IMR-90 (cell line): ENCODE measurements around the gene KRTAP2-1. TPM values are rescaled to one million over a fixed set of nuclear protein-coding genes. Genes with fewer than 3 reads are reported as not detected.
A peak's percentile ranks its signal among the peaks of the same experiment; 100 is the strongest.

Experiments used
- ATAC-seq: fragments of 200-7000 bp; cut with Tn5 transposase; 2 replicates; pipeline ENCODE4 v1.9.1; 2020; ENCODE audit warnings: low read depth, mild to moderate bottlenecking, moderate library complexity
- BruUV-seq: library from RNA; stranded (reverse); fragments of 400-500 nt; replicated peaks from 2 replicates; lab custom pipeline; 2021; lab: Mats Ljungman, UMichigan
- CTCF ChIA-PET: fragments of 300-600 bp; formaldehyde crosslinking; extraction: SDS; loops from one replicate; lab custom pipeline; 2021; ENCODE audit warnings: antibody characterized with exemption; lab: Yijun Ruan, JAX
- POLR2A ChIA-PET: fragments of 300-600 bp; sonication (Branson Sonifier 250); formaldehyde crosslinking; loops from one replicate; lab custom pipeline; 2022; ENCODE audit warnings: antibody characterized with exemption; ENCODE audit not compliant: unreplicated experiment; lab: Charles Lee
- DNase-seq: peaks from one replicate; pipeline ENCODE4 v3.0.0; 2013
- H2AFZ ChIP-seq: replicated peaks from 2 replicates; pipeline ENCODE3; 2013; ENCODE audit warnings: low read length, mild to moderate bottlenecking; ENCODE audit not compliant: poor library complexity
- H2AK5ac ChIP-seq: 2 replicates; pipeline ENCODE4 v1.6.1; 2013; ENCODE audit warnings: low read depth, low read length, inconsistent platforms
- H2AK9ac ChIP-seq: replicated peaks from 2 replicates; pipeline ENCODE3; 2013; ENCODE audit warnings: mild to moderate bottlenecking, low read depth, low read length, moderate library complexity; ENCODE audit not compliant: poor library complexity
- H2BK120ac ChIP-seq: 2 replicates; pipeline ENCODE4 v1.6.1; 2013; ENCODE audit warnings: low read depth, low read length, inconsistent platforms
- H2BK15ac ChIP-seq: 3 replicates; pipeline ENCODE4 v1.6.1; 2013; ENCODE audit warnings: low read depth, low read length, inconsistent platforms
- H2BK20ac ChIP-seq: 2 replicates; pipeline ENCODE4 v1.6.1; 2013; ENCODE audit warnings: low read depth, mild to moderate bottlenecking, inconsistent platforms, low read length, moderate library complexity
- H2BK5ac ChIP-seq: 2 replicates; pipeline ENCODE4 v1.6.1; 2013; ENCODE audit warnings: mild to moderate bottlenecking, low read depth, low read length, inconsistent platforms; ENCODE audit not compliant: poor library complexity, severe bottlenecking
- H3K14ac ChIP-seq: replicated peaks from 2 replicates; pipeline ENCODE4 v1.6.1; 2013; ENCODE audit warnings: low read depth, low read length, inconsistent platforms
- H3K18ac ChIP-seq: 2 replicates; pipeline ENCODE4 v1.6.1; 2013; ENCODE audit warnings: low read depth, low read length, control low read depth
- H3K23ac ChIP-seq: 2 replicates; pipeline ENCODE4 v1.6.1; 2013; ENCODE audit warnings: low read depth, low read length, inconsistent platforms
- H3K27ac ChIP-seq: 2 replicates; pipeline ENCODE4 v1.5.1; 2013; ENCODE audit warnings: mild to moderate bottlenecking, control low read depth, low read length; ENCODE audit not compliant: insufficient read depth
- H3K27me3 ChIP-seq: 2 replicates; pipeline ENCODE4 v1.6.1; 2013; ENCODE audit warnings: low read length; ENCODE audit not compliant: control insufficient read depth, insufficient read depth
- H3K36me3 ChIP-seq: 2 replicates; pipeline ENCODE4 v1.6.1; 2013; ENCODE audit warnings: low read length, mixed read lengths; ENCODE audit not compliant: control insufficient read depth, insufficient read depth
- H3K4ac ChIP-seq: 2 replicates; pipeline ENCODE4 v1.6.1; 2013; ENCODE audit warnings: low read depth, low read length, inconsistent platforms
- H3K4me1 ChIP-seq: 2 replicates; pipeline ENCODE4 v1.6.1; 2013; ENCODE audit warnings: low read length, mixed read lengths; ENCODE audit not compliant: control insufficient read depth, insufficient read depth
- H3K4me2 ChIP-seq: 2 replicates; pipeline ENCODE4 v1.6.1; 2013; ENCODE audit warnings: low read depth, mild to moderate bottlenecking, control low read depth, low read length, moderate library complexity
- H3K4me3 ChIP-seq: 2 replicates; pipeline ENCODE4 v1.5.1; 2013; ENCODE audit warnings: low read depth, mild to moderate bottlenecking, control low read depth, low read length, moderate library complexity; ENCODE audit not compliant: insufficient read depth
- H3K56ac ChIP-seq: 2 replicates; pipeline ENCODE4 v1.6.1; 2013; ENCODE audit warnings: low read length, inconsistent platforms; ENCODE audit not compliant: insufficient read depth; ENCODE audit errors: extremely low read depth
- H3K79me1 ChIP-seq, 2 experiments: 2 replicates each; pipeline ENCODE4 v1.6.1; 2013; ENCODE audit warnings: low read length in 2 of 2, inconsistent platforms in 1 of 2, low read depth in 1 of 2
- H3K9ac ChIP-seq: 2 replicates; pipeline ENCODE4 v1.6.1; 2013; ENCODE audit warnings: low read depth, low read length, control low read depth
- H3K9me1 ChIP-seq: 2 replicates; pipeline ENCODE4 v1.6.1; 2013; ENCODE audit warnings: low read length, inconsistent platforms; ENCODE audit not compliant: insufficient read depth
- H3K9me3 ChIP-seq: 2 replicates; pipeline ENCODE4 v1.6.1; 2013; ENCODE audit warnings: low read length; ENCODE audit not compliant: control insufficient read depth, insufficient read depth
- H4K20me1 ChIP-seq: 2 replicates; pipeline ENCODE4 v1.6.1; 2013; ENCODE audit warnings: low read length, inconsistent platforms; ENCODE audit not compliant: insufficient read depth
- H4K5ac ChIP-seq: 2 replicates; pipeline ENCODE4 v1.6.1; 2013; ENCODE audit warnings: mild to moderate bottlenecking, low read depth, low read length, control low read depth
- H4K8ac ChIP-seq, 2 experiments: 2 replicates each; pipeline ENCODE4 v1.6.1; 2013; ENCODE audit warnings: low read depth in 2 of 2, low read length in 2 of 2, control low read depth in 1 of 2, inconsistent platforms in 1 of 2
- H4K91ac ChIP-seq: 2 replicates; pipeline ENCODE4 v1.6.1; 2013; ENCODE audit warnings: low read depth, low read length, inconsistent platforms; ENCODE audit not compliant: insufficient read depth
- BHLHE40 ChIP-seq: fragments of 150-350 bp; IDR thresholded peaks from 2 replicates; pipeline ENCODE4 v1.6.1; 2016; ENCODE audit warnings: mild to moderate bottlenecking, low read depth, low read length
- CEBPB ChIP-seq: IDR thresholded peaks from 2 replicates; pipeline ENCODE4 v1.6.1; 2012; ENCODE audit warnings: low read depth, low read length, improper control_type of control experiment
- CHD1 ChIP-seq: IDR thresholded peaks from 2 replicates; pipeline ENCODE4 v1.6.1; 2012; ENCODE audit warnings: low read depth, low read length, improper control_type of control experiment
- WGBS, 2 experiments: methylation state at CpG; one replicate each; pipeline versions ENCODE4 v1.1.5 to v1.1.7; 2013; ENCODE audit warnings: missing lambda C conversion rate in 2 of 2; ENCODE audit not compliant: insufficient read length in 1 of 2; ENCODE audit errors: extremely low coverage in 2 of 2; 5-methylcytosine and 5-hydroxymethylcytosine counted together
- dilution Hi-C: fragments of 300-500 bp; cut with HindIII; formaldehyde crosslinking; loops from one replicate; pipeline ENCODE4 v1.14.3; 2018; ENCODE audit warnings: low sequenced_read_pairs; ENCODE audit not compliant: unreplicated experiment
- in situ Hi-C: fragments of 300-500 bp; cut with MboI; formaldehyde crosslinking; loops from 3 replicates; pipeline ENCODE4 v1.14.3; 2019; ENCODE audit warnings: low sequenced_read_pairs, inconsistent platforms, mixed read lengths
- intact Hi-C: fragments of 100-400 bp; cut with micrococcal nuclease; formaldehyde crosslinking; loops from 2 replicates; pipeline ENCODE4 v1.10.0; 2022
- polyA plus RNA-seq, 3 experiments: library from polyadenylated mRNA; depleted of rRNA; stranded (reverse); fragments of >200 nt; gene quantifications; 2 replicates each; pipeline ENCODE4 v1.2.3, GENCODE V29; 2012; ENCODE audit warnings: low replicate concordance in 1 of 3
- total RNA-seq: library from RNA; depleted of rRNA; stranded (reverse); fragments of >200 nt; gene quantifications from 2 replicates; pipeline ENCODE4 v1.2.3, GENCODE V29; 2012

The KRTAP2-1 gene
- total and polyA plus RNA-seq, 2 of the 4 experiments (the other 2 are of a cell fraction), result not detected

- no TSS peak for BruUV-seq
- peak overlapping the region; percentile 85 for H2AK5ac ChIP-seq
- ATAC-seq (no peak), DNase-seq (peak; percentile 57)
- H4K5ac ChIP-seq, result peak overlapping the region; percentile 97
- H3K9me3 ChIP-seq, result no peaks in the 10 kb centered on the region
- ChIA-PET CTCF (interaction anchor here (0.7 kb wide), 1 partner anchor 255 kb away, joined by 3 read pairs; no protein-coding TSS in a partner anchor), POLR2A (interaction anchor here (0.8 to 3.0 kb wide), 2 partner anchors 10 to 149 kb away, joined by 5 to 12 read pairs; no protein-coding TSS in a partner anchor)
- peak overlapping the region; percentile 60; the same call in 1 of the 2 replicates for H3K23ac ChIP-seq
- H2AFZ ChIP-seq, result no peak overlapping the region
- no peak overlapping the region; the same call in 1 of the 2 replicates for H3K9ac ChIP-seq
- WGBS, 2 experiments, result no CpG with 5 or more reads among the region's 5 CpGs
- H2AK9ac ChIP-seq, result peak overlapping the region; percentile 2
- in situ Hi-C loops (no loop called here), intact Hi-C loops (loop anchor here (5.0 kb wide), 1 partner anchor 101 kb away; no protein-coding TSS in a partner anchor), dilution Hi-C loops (no loop called here)
- H3K4ac ChIP-seq, result peak overlapping the region; percentile 91
- peaks cover 16% of the 10 kb centered on the region for H3K4me1 ChIP-seq
- H2BK120ac ChIP-seq, result peak overlapping the region; percentile 95
- H4K91ac ChIP-seq, result peak overlapping the region; percentile 86
- no peaks in the 10 kb centered on the region for H4K20me1 ChIP-seq
- H3K79me1 ChIP-seq, result no peaks in the 10 kb centered on the region
- H3K4me3 ChIP-seq, result no peak overlapping the region
- no peak for TF ChIP-seq CEBPB
- no peak for TF ChIP-seq BHLHE40
- no peak for TF ChIP-seq CHD1
- H3K4me2 ChIP-seq, result peak overlapping the region; percentile 13; the same call in 1 of the 2 replicates
- peak overlapping the region; percentile 99 for H3K18ac ChIP-seq
- H3K27me3 ChIP-seq, result no peaks in the 10 kb centered on the region
- peak overlapping the region; percentile 96 for H2BK20ac ChIP-seq
- peak overlapping the region; percentile 80 for H2BK5ac ChIP-seq
- peaks cover 2% of the 10 kb centered on the region; the same call in 1 of the 2 replicates for H3K9me1 ChIP-seq
- no peaks in the 10 kb centered on the region for H3K36me3 ChIP-seq
- peak overlapping the region; percentile 70 to 82 for H4K8ac ChIP-seq
- H3K56ac ChIP-seq, result peak overlapping the region; percentile 83
- H3K14ac ChIP-seq, result peak overlapping the region; percentile 89
- peak overlapping the region; percentile 48 for H2BK15ac ChIP-seq
- peak overlapping the region; percentile 63 for H3K27ac ChIP-seq
Observed at GRCh38 chr17:41058741-41059140, 11.6 kb upstream of the KRTAP2-1 start.
